ENCODE data around the gene CALHM1.

GRCh38 chr10:103490986-103491314 lies 32.2 kb upstream of the CALHM1 start:
- TF ChIP-seq CTCF (conservative IDR thresholded peaks at IDR 0.05; ENCODE audit: low read length) (no peak), EZH2phosphoT487 (IDR thresholded peaks at IDR 0.05; ENCODE audit: borderline replicate concordance) (no peak)
